Measurements from ENCODE around the gene DDX60. TPM values are rescaled to one million over a fixed set of nuclear protein-coding genes. Genes with fewer than 3 reads are reported as not detected.

DDX60 gene
- total and polyA plus RNA-seq, 4 donors, result 2.9 to 11.3 (median 7.0) TPM

- 95% methylated on average over 6 of the region's 6 CpGs for WGBS
- no peak overlapping the region for H3K27ac ChIP-seq (ENCODE audit: low read depth in 1 of 2, low read length in 2 of 2)
- no peaks in the 10 kb centered on the region for H3K9me3 ChIP-seq (ENCODE audit: control insufficient read depth in 4 of 4, low read length in 3 of 4)
- H3K4me3 ChIP-seq (ENCODE audit: low read depth in 1 of 3, low read length in 3 of 3), result no peak overlapping the region
- DNase-seq (ENCODE audit: low spot score), result no peak
- H3K27me3 ChIP-seq (ENCODE audit: control insufficient read depth in 4 of 4, insufficient read depth in 4 of 4, low read length in 3 of 4), result no peaks in the 10 kb centered on the region
- H3K9ac ChIP-seq (ENCODE audit: low read depth in 1 of 2, low read length in 2 of 2), result no peak overlapping the region
- no peak for TF ChIP-seq CTCF (IDR thresholded peaks at IDR 0.05; ENCODE audit: low read depth, low read length, missing input control)
- no peak for TF ChIP-seq ZBTB33 (IDR thresholded peaks at IDR 0.05)
- no peak for TF ChIP-seq NR2F2 (IDR thresholded peaks at IDR 0.05)
- peaks cover 0 to 6% (median 1%) of the 10 kb centered on the region in 4 donors for H3K36me3 ChIP-seq (ENCODE audit: control insufficient read depth in 4 of 4, insufficient read depth in 3 of 4, low read depth in 1 of 4, low read length in 3 of 4)
- H3K4me1 ChIP-seq (ENCODE audit: control insufficient read depth in 4 of 4, insufficient read depth in 4 of 4, low read length in 3 of 4), result peaks cover 0 to 17% (median 8%) of the 10 kb centered on the region in 4 donors
Observed at GRCh38 chr4:168174308-168174707, 144.2 kb downstream of the DDX60 start.

DNA sequence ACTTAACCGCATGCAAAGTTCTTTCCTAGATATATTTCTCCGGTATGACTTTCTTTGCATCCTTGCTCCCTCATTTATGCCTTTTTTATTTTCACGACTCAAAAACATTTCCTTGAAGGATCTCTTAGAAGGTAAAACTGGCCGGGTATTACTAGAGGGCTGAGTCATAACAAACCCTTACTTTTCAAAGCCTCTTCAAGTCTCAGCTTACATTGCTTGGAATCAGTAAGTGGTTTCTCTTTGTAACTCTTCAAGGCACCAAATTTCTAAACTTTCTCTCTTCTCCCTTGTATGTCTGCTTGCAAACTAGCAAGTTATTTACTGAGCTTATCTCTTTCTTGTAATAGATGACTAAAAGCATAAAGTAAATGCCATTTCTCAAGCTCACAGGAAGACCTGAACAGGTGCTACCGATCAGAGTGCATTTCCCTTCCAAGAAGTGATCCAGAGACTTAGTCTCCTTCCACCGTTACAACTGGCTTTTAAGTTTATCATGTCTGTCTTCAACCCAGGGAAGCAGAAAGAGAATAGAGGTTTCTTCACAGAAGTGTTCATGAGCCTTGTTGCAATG, 150.8 kb downstream of the DDX60 start:
- Histone ChIP-seq H3K4me3 (ENCODE audit: low read depth in 1 of 3, low read length in 3 of 3) (no peak overlapping the region), H3K9me3 (ENCODE audit: control insufficient read depth in 4 of 4, low read length in 3 of 4) (no peaks in the 10 kb centered on the region), H3K4me1 (ENCODE audit: control insufficient read depth in 4 of 4, insufficient read depth in 4 of 4, low read length in 3 of 4) (peaks cover 1 to 29% (median 17%) of the 10 kb centered on the region in 4 donors), H3K27ac (ENCODE audit: low read depth in 1 of 2, low read length in 2 of 2) (no peak overlapping the region), H3K9ac (ENCODE audit: low read depth in 1 of 2, low read length in 2 of 2) (no peak overlapping the region), H3K27me3 (ENCODE audit: control insufficient read depth in 4 of 4, insufficient read depth in 4 of 4, low read length in 3 of 4) (no peaks in the 10 kb centered on the region), H3K36me3 (ENCODE audit: control insufficient read depth in 4 of 4, insufficient read depth in 3 of 4, low read depth in 1 of 4, low read length in 3 of 4) (no peaks in the 10 kb centered on the region)
- TF ChIP-seq HNF4A (conservative IDR thresholded peaks at IDR 0.05) (no peak), NR2F2 (IDR thresholded peaks at IDR 0.05) (no peak), GABPA (IDR thresholded peaks at IDR 0.05 in 1 of 2, conservative IDR thresholded peaks at IDR 0.05 in 1 of 2) (no peak), CTCF (IDR thresholded peaks at IDR 0.05; ENCODE audit: low read depth, low read length, missing input control) (no peak), RAD21 (IDR thresholded peaks at IDR 0.05) (no peak), MAX (IDR thresholded peaks at IDR 0.05) (no peak), JUND (IDR thresholded peaks at IDR 0.05) (no peak)
- TF ChIP-seq, protein P1, sequence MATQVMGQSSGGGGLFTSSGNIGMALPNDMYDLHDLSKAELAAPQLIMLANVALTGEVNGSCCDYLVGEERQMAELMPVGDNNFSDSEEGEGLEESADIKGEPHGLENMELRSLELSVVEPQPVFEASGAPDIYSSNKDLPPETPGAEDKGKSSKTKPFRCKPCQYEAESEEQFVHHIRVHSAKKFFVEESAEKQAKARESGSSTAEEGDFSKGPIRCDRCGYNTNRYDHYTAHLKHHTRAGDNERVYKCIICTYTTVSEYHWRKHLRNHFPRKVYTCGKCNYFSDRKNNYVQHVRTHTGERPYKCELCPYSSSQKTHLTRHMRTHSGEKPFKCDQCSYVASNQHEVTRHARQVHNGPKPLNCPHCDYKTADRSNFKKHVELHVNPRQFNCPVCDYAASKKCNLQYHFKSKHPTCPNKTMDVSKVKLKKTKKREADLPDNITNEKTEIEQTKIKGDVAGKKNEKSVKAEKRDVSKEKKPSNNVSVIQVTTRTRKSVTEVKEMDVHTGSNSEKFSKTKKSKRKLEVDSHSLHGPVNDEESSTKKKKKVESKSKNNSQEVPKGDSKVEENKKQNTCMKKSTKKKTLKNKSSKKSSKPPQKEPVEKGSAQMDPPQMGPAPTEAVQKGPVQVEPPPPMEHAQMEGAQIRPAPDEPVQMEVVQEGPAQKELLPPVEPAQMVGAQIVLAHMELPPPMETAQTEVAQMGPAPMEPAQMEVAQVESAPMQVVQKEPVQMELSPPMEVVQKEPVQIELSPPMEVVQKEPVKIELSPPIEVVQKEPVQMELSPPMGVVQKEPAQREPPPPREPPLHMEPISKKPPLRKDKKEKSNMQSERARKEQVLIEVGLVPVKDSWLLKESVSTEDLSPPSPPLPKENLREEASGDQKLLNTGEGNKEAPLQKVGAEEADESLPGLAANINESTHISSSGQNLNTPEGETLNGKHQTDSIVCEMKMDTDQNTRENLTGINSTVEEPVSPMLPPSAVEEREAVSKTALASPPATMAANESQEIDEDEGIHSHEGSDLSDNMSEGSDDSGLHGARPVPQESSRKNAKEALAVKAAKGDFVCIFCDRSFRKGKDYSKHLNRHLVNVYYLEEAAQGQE (IDR thresholded peaks at IDR 0.05), result no peak
- no peak for DNase-seq (ENCODE audit: low spot score)
- WGBS, result 65% methylated on average over 6 of the region's 6 CpGs

Other genes with a start within 250 kb of the DDX60 start
- 10 to 100 TPM in 1 of 2 donors, 1 to 10 TPM in 1; 6.3 to 26.9 TPM for gene ANXA10, start 226.2 kb downstream of the DDX60 start, total RNA-seq
- gene ANXA10, start 226.2 kb downstream of the DDX60 start, polyA plus RNA-seq, result 10 to 100 TPM; 29.7 to 45.4 TPM
- gene DDX60L, start 161.7 kb upstream of the DDX60 start, total RNA-seq, result 10 to 100 TPM in 1 of 2 donors, 1 to 10 TPM in 1; 8.0 to 17.8 TPM
- gene DDX60L, start 161.7 kb upstream of the DDX60 start, polyA plus RNA-seq, result 1 to 10 TPM; 2.3 to 5.1 TPM
- gene PALLD, start 178.3 kb upstream of the DDX60 start, total RNA-seq, result 10 to 100 TPM; 12.0 to 26.3 TPM
- 10 to 100 TPM in 1 of 2 donors, 1 to 10 TPM in 1; 9.0 to 17.4 TPM for gene PALLD, start 178.3 kb upstream of the DDX60 start, polyA plus RNA-seq